ENCODE measurements around the gene CHIA. TPM values are rescaled to one million over a fixed set of nuclear protein-coding genes. Genes with fewer than 3 reads are reported as not detected.

The CHIA gene
- total RNA-seq, 1 donor from 2014 or later = not detected

DNA sequence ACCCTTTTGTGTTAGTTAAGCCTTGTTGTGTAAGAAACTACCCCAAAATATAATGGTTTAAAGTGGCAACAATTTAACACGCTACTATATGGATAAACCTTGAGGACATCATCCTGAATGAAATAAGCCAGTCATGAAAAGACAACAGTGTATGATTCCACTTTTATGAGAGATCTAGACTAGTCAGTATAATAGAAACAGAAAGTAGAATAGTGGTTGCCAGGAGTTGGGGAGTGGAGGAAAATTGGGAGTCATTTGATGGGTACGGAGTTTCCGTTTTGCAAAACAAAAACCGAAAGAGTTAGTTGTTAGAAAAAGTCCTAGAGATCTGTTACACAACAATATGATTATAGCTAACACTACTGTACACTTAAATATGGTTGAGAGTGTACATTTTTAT is 16.0 kb upstream of the CHIA start:
- TF ChIP-seq EZH2 (IDR thresholded peaks at IDR 0.05; ENCODE audit: insufficient read depth, low read length) = no peak
- TF ChIP-seq, protein P1, sequence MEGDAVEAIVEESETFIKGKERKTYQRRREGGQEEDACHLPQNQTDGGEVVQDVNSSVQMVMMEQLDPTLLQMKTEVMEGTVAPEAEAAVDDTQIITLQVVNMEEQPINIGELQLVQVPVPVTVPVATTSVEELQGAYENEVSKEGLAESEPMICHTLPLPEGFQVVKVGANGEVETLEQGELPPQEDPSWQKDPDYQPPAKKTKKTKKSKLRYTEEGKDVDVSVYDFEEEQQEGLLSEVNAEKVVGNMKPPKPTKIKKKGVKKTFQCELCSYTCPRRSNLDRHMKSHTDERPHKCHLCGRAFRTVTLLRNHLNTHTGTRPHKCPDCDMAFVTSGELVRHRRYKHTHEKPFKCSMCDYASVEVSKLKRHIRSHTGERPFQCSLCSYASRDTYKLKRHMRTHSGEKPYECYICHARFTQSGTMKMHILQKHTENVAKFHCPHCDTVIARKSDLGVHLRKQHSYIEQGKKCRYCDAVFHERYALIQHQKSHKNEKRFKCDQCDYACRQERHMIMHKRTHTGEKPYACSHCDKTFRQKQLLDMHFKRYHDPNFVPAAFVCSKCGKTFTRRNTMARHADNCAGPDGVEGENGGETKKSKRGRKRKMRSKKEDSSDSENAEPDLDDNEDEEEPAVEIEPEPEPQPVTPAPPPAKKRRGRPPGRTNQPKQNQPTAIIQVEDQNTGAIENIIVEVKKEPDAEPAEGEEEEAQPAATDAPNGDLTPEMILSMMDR (IDR thresholded peaks at IDR 0.05; ENCODE audit: insufficient read depth, low read depth, low read length) = no peak
- H3K4me2 ChIP-seq (ENCODE audit: low read length) = no peak overlapping the region
- DNase-seq (ENCODE audit: low read depth) = no peak

DNA sequence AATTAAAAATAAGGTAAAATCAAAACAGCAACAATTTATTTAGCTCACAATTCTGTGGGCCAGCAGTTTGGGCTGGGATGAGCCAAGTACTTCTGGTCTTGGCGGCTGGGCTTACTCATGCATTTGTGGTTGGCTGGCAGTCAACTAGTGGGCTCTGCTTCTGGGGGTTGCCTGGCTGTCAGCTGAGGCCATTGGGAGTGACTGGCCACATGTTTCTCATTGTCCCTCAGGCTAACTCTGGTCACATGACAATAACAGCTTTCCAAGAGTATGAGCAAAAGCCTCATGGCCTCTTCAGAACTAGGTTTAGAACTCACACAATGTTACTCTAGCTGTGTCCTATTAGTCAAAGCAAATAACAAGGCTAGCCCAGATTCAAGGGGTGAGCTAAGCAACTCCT is 15.6 kb upstream of the CHIA start:
- Mint-ChIP-seq H3K36me3 (ENCODE audit: low read depth, unreplicated experiment) (peaks cover 2% of the 10 kb centered on the region), H3K4me3 (ENCODE audit: unreplicated experiment) (no peak overlapping the region), H3K27me3 (ENCODE audit: low read depth, unreplicated experiment) (no peaks in the 10 kb centered on the region), H3K9me3 (ENCODE audit: unreplicated experiment) (no peaks in the 10 kb centered on the region), H3K4me1 (ENCODE audit: low read depth, unreplicated experiment) (peaks cover 4% of the 10 kb centered on the region), H3K27ac (ENCODE audit: unreplicated experiment) (no peak overlapping the region)
- no peak overlapping the region for H3K27ac ChIP-seq (ENCODE audit: low read depth, low read length)
- no peak for TF ChIP-seq EZH2 (IDR thresholded peaks at IDR 0.05; ENCODE audit: insufficient read depth, low read length)
- TF ChIP-seq, protein P1 (IDR thresholded peaks at IDR 0.05; ENCODE audit: insufficient read depth, low read depth, low read length) = no peak
- no peaks in the 10 kb centered on the region for H4K20me1 ChIP-seq (ENCODE audit: insufficient read depth, low read length)
- H3K79me2 ChIP-seq (ENCODE audit: insufficient read depth, low read length) = no peaks in the 10 kb centered on the region
- no peak overlapping the region for H3K9ac ChIP-seq (ENCODE audit: low read length)
- peaks cover 3% of the 10 kb centered on the region for H3K9me3 ChIP-seq (ENCODE audit: insufficient read depth, low read depth, low read length)
- peak; percentile 9 for FAIRE-seq
- no peaks in the 10 kb centered on the region for H3K36me3 ChIP-seq (ENCODE audit: insufficient read depth, low read length)
- H2AFZ ChIP-seq (ENCODE audit: low read depth, low read length) = no peak overlapping the region
- no peak overlapping the region for H3K4me3 ChIP-seq (ENCODE audit: insufficient read depth, low read depth, low read length)
- H3K4me2 ChIP-seq (ENCODE audit: low read length) = no peak overlapping the region
- peak; percentile 77 for DNase-seq (ENCODE audit: low read depth)
- no peaks in the 10 kb centered on the region for H3K4me1 ChIP-seq (ENCODE audit: insufficient read depth, low read length)
- H3K27me3 ChIP-seq (ENCODE audit: insufficient read depth, low read length) = peaks cover 20% of the 10 kb centered on the region

More for the DNA sequence above, 16.0 kb upstream of the CHIA start:
- Histone ChIP-seq H3K36me3 (ENCODE audit: insufficient read depth, low read length) (no peaks in the 10 kb centered on the region), H3K27me3 (ENCODE audit: insufficient read depth, low read length) (peaks cover 23% of the 10 kb centered on the region), H2AFZ (ENCODE audit: low read depth, low read length) (no peak overlapping the region), H3K4me3 (ENCODE audit: insufficient read depth, low read depth, low read length) (no peak overlapping the region), H3K9me3 (ENCODE audit: insufficient read depth, low read depth, low read length) (peaks cover 3% of the 10 kb centered on the region), H3K4me1 (ENCODE audit: insufficient read depth, low read length) (no peaks in the 10 kb centered on the region), H3K27ac (ENCODE audit: low read depth, low read length) (no peak overlapping the region), H4K20me1 (ENCODE audit: insufficient read depth, low read length) (no peaks in the 10 kb centered on the region), H3K9ac (ENCODE audit: low read length) (no peak overlapping the region), H3K79me2 (ENCODE audit: insufficient read depth, low read length) (no peaks in the 10 kb centered on the region)
- Mint-ChIP-seq H3K27ac (ENCODE audit: unreplicated experiment) (no peak overlapping the region), H3K9me3 (ENCODE audit: unreplicated experiment) (no peaks in the 10 kb centered on the region), H3K4me1 (ENCODE audit: low read depth, unreplicated experiment) (peaks cover 2% of the 10 kb centered on the region), H3K27me3 (ENCODE audit: low read depth, unreplicated experiment) (no peaks in the 10 kb centered on the region), H3K36me3 (ENCODE audit: low read depth, unreplicated experiment) (peaks cover 2% of the 10 kb centered on the region), H3K4me3 (ENCODE audit: unreplicated experiment) (no peak overlapping the region)
- FAIRE-seq = no peak

DNA sequence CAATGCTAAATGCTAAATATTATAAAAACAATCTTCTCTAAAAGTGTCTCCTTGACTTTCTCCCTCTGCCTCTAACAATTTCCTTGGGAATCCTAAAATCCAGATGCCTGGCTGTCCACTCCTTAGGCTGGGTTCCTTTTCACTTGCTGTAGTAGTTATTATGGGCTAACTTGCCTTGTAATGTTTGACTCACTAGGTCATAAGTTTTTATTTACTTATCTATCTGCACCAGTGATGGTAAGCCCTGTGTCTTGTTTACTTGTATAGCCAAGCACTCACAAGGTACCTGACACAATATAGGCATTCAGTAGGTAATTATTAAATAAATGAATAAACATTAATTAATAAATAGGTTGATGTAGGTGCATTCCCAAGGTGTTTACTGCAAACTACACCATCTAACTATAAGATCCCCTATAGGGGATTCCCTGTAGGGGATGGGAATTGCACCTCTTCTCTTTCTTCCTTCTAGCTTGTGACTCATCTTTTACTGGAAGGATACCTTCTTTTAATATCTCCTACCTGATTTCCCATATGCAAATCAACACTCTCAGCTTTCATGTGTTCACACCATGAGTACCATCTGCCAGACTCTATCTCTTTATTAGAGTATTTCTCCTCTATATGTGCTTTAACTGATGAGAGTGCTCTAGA is 14.7 kb upstream of the CHIA start:
- Mint-ChIP-seq H3K36me3 (ENCODE audit: low read depth, unreplicated experiment) (peaks cover 2% of the 10 kb centered on the region), H3K27ac (ENCODE audit: unreplicated experiment) (no peak overlapping the region), H3K4me3 (ENCODE audit: unreplicated experiment) (no peak overlapping the region), H3K9me3 (ENCODE audit: unreplicated experiment) (no peaks in the 10 kb centered on the region), H3K27me3 (ENCODE audit: low read depth, unreplicated experiment) (no peaks in the 10 kb centered on the region), H3K4me1 (ENCODE audit: low read depth, unreplicated experiment) (peaks cover 12% of the 10 kb centered on the region)
- no peak overlapping the region for H3K9ac ChIP-seq (ENCODE audit: low read length)
- no peak overlapping the region for H3K4me3 ChIP-seq (ENCODE audit: insufficient read depth, low read depth, low read length)
- peaks cover 2% of the 10 kb centered on the region for H3K9me3 ChIP-seq (ENCODE audit: insufficient read depth, low read depth, low read length)
- no peak for TF ChIP-seq EZH2 (IDR thresholded peaks at IDR 0.05; ENCODE audit: insufficient read depth, low read length)
- TF ChIP-seq, protein P1 (IDR thresholded peaks at IDR 0.05; ENCODE audit: insufficient read depth, low read depth, low read length) = no peak
- H3K4me2 ChIP-seq (ENCODE audit: low read length) = no peak overlapping the region
- H3K27ac ChIP-seq (ENCODE audit: low read depth, low read length) = no peak overlapping the region
- H3K4me1 ChIP-seq (ENCODE audit: insufficient read depth, low read length) = no peaks in the 10 kb centered on the region
- no peak for FAIRE-seq
- no peak for DNase-seq (ENCODE audit: low read depth)
- peaks cover 17% of the 10 kb centered on the region for H3K27me3 ChIP-seq (ENCODE audit: insufficient read depth, low read length)
- H3K79me2 ChIP-seq (ENCODE audit: insufficient read depth, low read length) = no peaks in the 10 kb centered on the region
- no peak overlapping the region for H2AFZ ChIP-seq (ENCODE audit: low read depth, low read length)
- H3K36me3 ChIP-seq (ENCODE audit: insufficient read depth, low read length) = no peaks in the 10 kb centered on the region
- H4K20me1 ChIP-seq (ENCODE audit: insufficient read depth, low read length) = no peaks in the 10 kb centered on the region

Measured in astrocyte (in vitro differentiated cells and primary cell).